Cardiac muscle cell (in vitro differentiated cells and primary cell): Measurements from ENCODE around the gene PILRB. TPM values are rescaled to one million over a fixed set of nuclear protein-coding genes. Genes with fewer than 3 reads are reported as not detected.

Source experiments
- DNase-seq, 2 donors: peaks; one replicate each; pipeline versions ENCODE4 v3.0.0 to v3.0.0-alpha.2; 2010 to 2017; ENCODE audit warnings: low read depth in 1 of 2, low spot score in 1 of 2
- H3K27ac ChIP-seq: fragments of 200-600 bp; sonication (generic); 2 replicates; pipeline ENCODE4 v1.5.1; 2016
- H3K27me3 ChIP-seq: fragments of 200-600 bp; sonication (generic); 2 replicates; pipeline ENCODE4 v1.6.0; 2016; ENCODE audit warnings: control low read depth
- H3K36me3 ChIP-seq: fragments of 200-600 bp; sonication (generic); 2 replicates; pipeline ENCODE4 v1.5.1; 2016; ENCODE audit warnings: control low read depth
- H3K4me1 ChIP-seq: fragments of 200-600 bp; sonication (generic); 2 replicates; pipeline ENCODE4 v1.8.1; 2017; ENCODE audit warnings: low read depth, mild to moderate bottlenecking, mixed run types
- H3K4me3 ChIP-seq: fragments of 200-600 bp; sonication (generic); 2 replicates; pipeline ENCODE4 v1.5.1; 2016; ENCODE audit warnings: mild to moderate bottlenecking
- H3K9me3 ChIP-seq: fragments of 200-600 bp; sonication (generic); 2 replicates; pipeline ENCODE4 v1.5.1; 2017; ENCODE audit warnings: low read depth, mild to moderate bottlenecking, control low read depth
- CTCF ChIP-seq: IDR thresholded peaks from 2 replicates; pipeline ENCODE4 v1.5.1; 2012; ENCODE audit warnings: low read depth, mild to moderate bottlenecking, low read length
- polyA plus RNA-seq: library from polyadenylated mRNA; unstranded; fragments of >200 nt; fragmentation: Nextera tagmentation; extraction: Ambion mirVana; gene quantifications from 2 replicates; pipeline ENCODE4 v1.2.1, GENCODE V29; 2016
- total RNA-seq: library from RNA; depleted of rRNA; stranded (reverse); fragments of >200 nt; gene quantifications from 2 replicates; pipeline ENCODE4 v1.2.3, GENCODE V29; 2016

PILRB gene
- total and polyA plus RNA-seq, 2 experiments from 2014 or later, result 28.5 to 31.0 TPM

DNA sequence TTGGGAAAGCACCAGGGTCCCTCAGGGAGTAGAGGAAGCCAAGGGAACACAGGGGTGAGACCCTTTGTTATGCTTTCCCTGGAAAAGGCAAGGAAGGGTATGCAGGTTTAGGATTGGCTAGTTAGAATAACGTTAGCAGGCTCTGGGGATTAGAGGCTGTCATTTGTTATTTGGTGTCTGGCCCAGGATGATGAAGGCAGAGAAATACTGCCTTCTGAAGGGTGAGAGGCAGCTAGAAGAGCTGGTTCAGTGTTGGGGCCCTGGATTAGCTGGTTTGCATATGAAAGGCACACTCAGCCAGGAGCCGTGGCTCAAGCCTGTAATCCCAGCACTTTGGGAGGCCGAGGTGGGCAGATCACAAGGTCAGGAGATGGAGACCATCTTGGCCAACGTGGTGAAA, 12.4 kb downstream of the PILRB start:
- H3K9me3 ChIP-seq, result no peaks in the 10 kb centered on the region
- H3K4me3 ChIP-seq, result no peak overlapping the region
- no peaks in the 10 kb centered on the region for H3K27me3 ChIP-seq
- no peak overlapping the region for H3K27ac ChIP-seq
- TF ChIP-seq CTCF, result no peak
- no peak for DNase-seq
- H3K36me3 ChIP-seq, result no peaks in the 10 kb centered on the region
- H3K4me1 ChIP-seq, result no peaks in the 10 kb centered on the region

DNA sequence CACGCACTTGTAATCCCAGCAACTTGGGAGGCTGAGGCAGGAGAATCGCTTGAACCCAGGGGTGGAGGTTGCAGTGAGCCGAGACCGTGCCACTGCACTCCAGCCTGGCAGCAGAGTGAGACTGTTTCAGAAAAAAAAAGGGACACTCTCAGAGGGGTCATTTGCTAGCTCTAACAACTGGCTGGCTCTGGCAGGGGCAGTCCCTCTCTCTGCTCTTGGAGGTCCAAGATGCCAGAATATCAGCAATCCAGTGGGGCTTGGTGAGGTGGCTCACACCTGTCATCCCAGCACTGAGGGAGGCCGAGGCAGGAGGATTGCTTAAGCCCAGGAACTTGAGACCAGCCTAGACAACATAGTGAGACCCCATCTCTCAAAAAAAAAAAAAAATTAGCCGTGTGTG, 12.8 kb downstream of the PILRB start:
- Histone ChIP-seq H3K36me3 (no peaks in the 10 kb centered on the region), H3K27me3 (no peaks in the 10 kb centered on the region), H3K4me1 (no peaks in the 10 kb centered on the region), H3K27ac (no peak overlapping the region), H3K4me3 (no peak overlapping the region), H3K9me3 (no peaks in the 10 kb centered on the region)
- TF ChIP-seq CTCF, result no peak
- DNase-seq, result no peak

DNA sequence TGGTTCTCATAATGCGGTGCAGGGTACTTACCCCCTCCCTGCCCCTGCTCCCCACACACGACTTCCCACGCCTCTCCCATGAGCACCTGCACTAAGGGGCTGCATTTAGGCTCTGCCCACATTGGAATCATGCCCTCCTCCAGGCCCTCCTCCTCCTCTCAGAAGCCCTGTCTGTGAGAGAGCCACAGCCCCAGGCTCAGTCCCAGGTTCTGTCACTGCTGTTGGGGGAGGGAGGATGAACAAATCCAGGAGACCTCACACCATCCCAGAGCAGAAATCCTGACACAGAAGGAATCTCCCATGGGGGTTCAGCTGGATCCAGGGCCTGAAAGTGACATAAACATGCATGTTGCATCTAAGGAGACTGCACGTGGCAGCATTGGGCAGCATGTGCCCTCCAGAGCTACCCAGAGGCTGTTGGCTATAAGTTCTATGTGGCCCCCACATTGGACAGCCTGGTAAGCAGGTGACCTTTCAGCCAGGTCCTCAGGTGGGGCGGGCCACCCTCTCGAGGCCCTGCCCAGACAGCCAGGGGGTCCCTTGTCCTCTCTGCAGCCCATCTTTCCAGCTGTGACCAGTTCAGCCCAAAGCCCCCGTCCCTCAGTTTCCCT, 13.7 kb downstream of the PILRB start:
- no peaks in the 10 kb centered on the region for H3K9me3 ChIP-seq
- no peaks in the 10 kb centered on the region for H3K27me3 ChIP-seq
- no peaks in the 10 kb centered on the region for H3K36me3 ChIP-seq
- TF ChIP-seq CTCF, result no peak
- DNase-seq, result no peak
- H3K27ac ChIP-seq, result no peak overlapping the region
- H3K4me1 ChIP-seq, result no peaks in the 10 kb centered on the region
- H3K4me3 ChIP-seq, result no peak overlapping the region

DNA sequence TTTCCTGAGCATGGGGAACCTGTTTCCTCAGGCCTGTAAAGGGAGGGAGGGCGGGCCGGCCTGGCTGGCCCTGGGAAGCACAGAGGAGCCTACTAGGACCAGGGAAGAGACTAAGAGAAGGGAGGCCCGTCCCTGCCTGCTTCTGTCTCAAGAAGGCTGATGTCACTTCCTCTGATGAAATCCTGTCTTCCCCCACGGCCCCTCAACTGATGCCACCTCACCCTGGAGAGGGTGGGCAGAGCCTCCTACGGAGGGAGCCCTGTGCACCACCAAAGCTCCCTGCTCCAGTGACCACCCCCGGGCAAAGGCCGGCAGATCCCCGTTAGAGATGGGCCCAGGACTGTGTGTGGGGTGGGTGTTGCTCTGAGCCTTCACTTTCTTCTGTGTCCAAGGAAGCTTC, 14.3 kb downstream of the PILRB start:
- Histone ChIP-seq H3K9me3 (no peaks in the 10 kb centered on the region), H3K4me3 (no peak overlapping the region), H3K27ac (no peak overlapping the region), H3K36me3 (no peaks in the 10 kb centered on the region), H3K27me3 (no peaks in the 10 kb centered on the region), H3K4me1 (no peaks in the 10 kb centered on the region)
- TF ChIP-seq CTCF, result no peak
- DNase-seq, result peak in 1 of 2 donors; percentile 81

- no peak for DNase-seq
- H3K27me3 ChIP-seq, result no peaks in the 10 kb centered on the region
- H3K9me3 ChIP-seq, result no peaks in the 10 kb centered on the region
- H3K4me3 ChIP-seq, result no peak overlapping the region
- no peaks in the 10 kb centered on the region for H3K36me3 ChIP-seq
- H3K27ac ChIP-seq, result no peak overlapping the region
- no peak for TF ChIP-seq CTCF
- no peaks in the 10 kb centered on the region for H3K4me1 ChIP-seq
Measured at GRCh38 chr7:100372694-100373093, 14.8 kb downstream of the PILRB start.
